Parathyroid adenoma (tissue), 2 donors: ENCODE measurements around the gene SGMS2.

Experiments
- H2AFZ ChIP-seq: fragments of 300-600 bp; sonication (generic); one replicate; pipeline ENCODE4 v1.7.0; 2017; ENCODE audit warnings: antibody characterized with exemption, mild to moderate bottlenecking
- H3K27ac ChIP-seq: fragments of 300-600 bp; sonication (generic); one replicate; pipeline ENCODE4 v1.7.0; 2017
- H3K27me3 ChIP-seq: fragments of 300-600 bp; sonication (generic); one replicate; pipeline ENCODE4 v1.7.0; 2017; ENCODE audit warnings: low read length; ENCODE audit not compliant: control insufficient read depth, insufficient read depth
- H3K36me3 ChIP-seq: fragments of 300-600 bp; sonication (generic); one replicate; pipeline ENCODE4 v1.7.0; 2017; ENCODE audit warnings: low read length; ENCODE audit not compliant: control insufficient read depth, insufficient read depth
- H3K4me1 ChIP-seq: fragments of 300-600 bp; sonication (generic); one replicate; pipeline ENCODE4 v1.7.0; 2017; ENCODE audit warnings: control low read depth
- H3K4me2 ChIP-seq: fragments of 300-600 bp; sonication (generic); one replicate; pipeline ENCODE4 v1.7.0; 2017; ENCODE audit warnings: low read length
- H3K4me3 ChIP-seq: fragments of 300-600 bp; sonication (generic); one replicate; pipeline ENCODE4 v1.7.0; 2017; ENCODE audit warnings: low read depth, low read length
- H3K79me2 ChIP-seq: fragments of 300-600 bp; sonication (generic); one replicate; pipeline ENCODE4 v1.7.0; 2017; ENCODE audit warnings: control low read depth
- H3K9ac ChIP-seq: fragments of 300-600 bp; sonication (generic); one replicate; pipeline ENCODE4 v1.7.0; 2017; ENCODE audit warnings: mild to moderate bottlenecking
- H3K9me3 ChIP-seq: fragments of 300-600 bp; sonication (generic); one replicate; pipeline ENCODE4 v1.7.0; 2017; ENCODE audit warnings: low read length; ENCODE audit not compliant: control insufficient read depth
- TF ChIP-seq, protein P1 (sequence below): fragments of 300-600 bp; sonication (generic); IDR thresholded peaks from one replicate; pipeline ENCODE4 v1.7.0; 2017; ENCODE audit warnings: antibody characterized with exemption, mild to moderate bottlenecking
- donor health status: primary hyperparathyroidism.

Gene SGMS2

DNA sequence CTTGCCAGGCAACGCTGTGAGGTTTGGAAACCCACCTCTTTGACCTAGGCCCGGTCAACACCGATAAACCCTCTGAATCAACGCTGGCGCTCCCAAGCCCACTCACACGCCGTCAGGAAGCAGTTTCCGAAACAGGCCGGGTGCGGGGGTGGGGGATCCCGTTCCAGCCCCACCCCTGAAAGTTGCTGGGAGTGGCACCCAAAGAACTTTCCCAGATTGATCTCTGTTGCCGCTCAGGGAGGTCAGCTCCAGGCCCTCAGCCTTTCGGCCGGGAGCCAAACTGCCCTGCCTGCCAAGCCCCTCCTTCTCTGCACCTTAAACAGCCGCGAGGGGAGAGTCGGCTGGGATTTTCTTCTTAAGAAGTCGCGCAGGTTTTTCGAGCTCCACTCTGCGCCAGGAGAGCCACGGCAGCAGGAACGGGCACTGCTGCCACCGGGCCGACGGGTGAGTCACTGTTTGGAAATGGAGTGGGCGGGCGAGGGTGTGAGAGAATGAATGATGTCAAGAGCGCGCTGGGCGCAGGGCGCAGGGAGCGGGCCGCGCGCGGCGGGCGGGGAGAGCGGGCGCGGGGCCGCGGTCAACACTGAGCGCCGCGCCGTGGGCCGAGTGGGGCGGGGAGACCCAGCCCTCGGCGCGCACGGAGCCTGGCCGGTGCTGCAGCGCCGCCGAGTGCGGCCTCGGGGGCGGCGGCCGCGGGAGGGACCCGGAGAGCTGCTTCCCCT, at the start of gene SGMS2:
TSS of gene SGMS2 (plus strand) at position 583 of the 722 bp plus-strand sequence. CDS start 70,622 bp downstream, outside the sequence.
- Histone ChIP-seq H3K4me2 (peak within 1 kb of the TSS; percentile 96), H2AFZ (peak within 1 kb of the TSS; percentile 82), H3K4me3 (peak within 1 kb of the TSS; percentile 66), H3K27ac (peak within 1 kb of the TSS; percentile 86), H3K79me2 (no peaks in the 10 kb centered on the region), H3K4me1 (no peaks in the 10 kb centered on the region), H3K27me3 (no peaks in the 10 kb centered on the region), H3K9me3 (no peaks in the 10 kb centered on the region), H3K36me3 (no peaks in the 10 kb centered on the region), H3K9ac (no peak within 1 kb of the TSS)
- TF ChIP-seq, protein P1, sequence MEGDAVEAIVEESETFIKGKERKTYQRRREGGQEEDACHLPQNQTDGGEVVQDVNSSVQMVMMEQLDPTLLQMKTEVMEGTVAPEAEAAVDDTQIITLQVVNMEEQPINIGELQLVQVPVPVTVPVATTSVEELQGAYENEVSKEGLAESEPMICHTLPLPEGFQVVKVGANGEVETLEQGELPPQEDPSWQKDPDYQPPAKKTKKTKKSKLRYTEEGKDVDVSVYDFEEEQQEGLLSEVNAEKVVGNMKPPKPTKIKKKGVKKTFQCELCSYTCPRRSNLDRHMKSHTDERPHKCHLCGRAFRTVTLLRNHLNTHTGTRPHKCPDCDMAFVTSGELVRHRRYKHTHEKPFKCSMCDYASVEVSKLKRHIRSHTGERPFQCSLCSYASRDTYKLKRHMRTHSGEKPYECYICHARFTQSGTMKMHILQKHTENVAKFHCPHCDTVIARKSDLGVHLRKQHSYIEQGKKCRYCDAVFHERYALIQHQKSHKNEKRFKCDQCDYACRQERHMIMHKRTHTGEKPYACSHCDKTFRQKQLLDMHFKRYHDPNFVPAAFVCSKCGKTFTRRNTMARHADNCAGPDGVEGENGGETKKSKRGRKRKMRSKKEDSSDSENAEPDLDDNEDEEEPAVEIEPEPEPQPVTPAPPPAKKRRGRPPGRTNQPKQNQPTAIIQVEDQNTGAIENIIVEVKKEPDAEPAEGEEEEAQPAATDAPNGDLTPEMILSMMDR = no peak

DNA sequence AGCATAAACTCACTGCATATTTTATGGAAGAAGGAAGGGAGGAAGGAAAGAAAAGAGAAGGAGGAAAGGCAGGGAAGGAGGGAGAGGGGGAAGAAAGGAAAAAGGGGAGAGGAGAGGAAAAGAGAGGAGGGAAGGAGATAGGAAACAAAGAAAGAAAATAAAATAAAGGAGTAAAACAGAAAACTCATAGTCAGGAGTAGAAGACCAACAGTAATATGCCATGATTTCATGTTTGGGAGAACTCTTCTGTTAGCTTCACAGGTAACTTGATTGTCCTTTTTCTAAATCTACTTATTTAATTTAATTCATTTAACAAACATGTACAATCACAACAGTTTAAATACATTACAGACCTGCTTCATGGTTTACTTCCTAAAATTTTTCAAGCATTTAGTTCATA, 46.8 kb upstream of the SGMS2 start:
- H3K4me3 ChIP-seq = no peak overlapping the region
- no peaks in the 10 kb centered on the region for H3K36me3 ChIP-seq
- H3K4me2 ChIP-seq = no peak overlapping the region
- H3K9me3 ChIP-seq = no peaks in the 10 kb centered on the region
- H3K27ac ChIP-seq = no peak overlapping the region
- H3K9ac ChIP-seq = no peak overlapping the region
- no peaks in the 10 kb centered on the region for H3K79me2 ChIP-seq
- no peak overlapping the region for H2AFZ ChIP-seq
- TF ChIP-seq, protein P1 = no peak
- H3K4me1 ChIP-seq = no peaks in the 10 kb centered on the region
- H3K27me3 ChIP-seq = no peaks in the 10 kb centered on the region

DNA sequence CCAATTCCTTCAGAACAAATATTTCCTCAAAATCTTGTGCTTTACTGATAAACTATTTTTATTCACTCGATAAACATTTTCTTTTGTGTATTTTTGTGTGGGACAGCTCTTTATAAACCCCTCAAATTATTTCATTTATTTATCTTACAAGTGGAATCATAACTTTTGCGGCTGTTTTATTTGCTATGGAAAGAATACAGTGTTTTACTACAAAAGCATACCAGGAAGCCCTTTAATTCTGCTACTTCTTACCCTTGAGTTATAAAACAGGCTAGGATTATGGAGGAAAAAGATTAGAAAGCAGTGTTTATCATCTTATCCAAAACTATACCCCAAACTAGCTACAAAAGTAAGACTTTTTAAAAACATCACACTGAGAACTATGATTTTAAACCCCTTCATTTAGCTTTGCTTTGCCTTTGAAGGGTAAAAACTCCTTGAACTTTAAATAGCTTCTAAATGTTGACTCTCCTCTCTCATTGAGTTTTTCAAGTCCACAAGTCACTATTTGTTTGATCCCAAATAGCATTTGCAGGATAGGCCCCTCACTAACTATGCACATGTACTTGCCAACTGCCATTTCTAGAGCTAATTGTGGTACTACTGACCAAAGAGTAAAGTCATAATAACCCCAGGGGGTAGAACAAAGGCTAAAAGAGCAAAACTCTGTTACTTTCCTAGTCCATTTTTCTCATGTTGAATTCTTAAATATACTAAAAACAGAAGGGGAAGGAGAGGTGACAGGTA, 45.8 kb upstream of the SGMS2 start:
- no peak overlapping the region for H3K9ac ChIP-seq
- H3K27me3 ChIP-seq = no peaks in the 10 kb centered on the region
- no peaks in the 10 kb centered on the region for H3K36me3 ChIP-seq
- H2AFZ ChIP-seq = no peak overlapping the region
- no peak overlapping the region for H3K4me3 ChIP-seq
- H3K4me2 ChIP-seq = no peak overlapping the region
- TF ChIP-seq, protein P1 = no peak
- H3K79me2 ChIP-seq = no peaks in the 10 kb centered on the region
- no peak overlapping the region for H3K27ac ChIP-seq
- no peaks in the 10 kb centered on the region for H3K4me1 ChIP-seq
- H3K9me3 ChIP-seq = no peaks in the 10 kb centered on the region

DNA sequence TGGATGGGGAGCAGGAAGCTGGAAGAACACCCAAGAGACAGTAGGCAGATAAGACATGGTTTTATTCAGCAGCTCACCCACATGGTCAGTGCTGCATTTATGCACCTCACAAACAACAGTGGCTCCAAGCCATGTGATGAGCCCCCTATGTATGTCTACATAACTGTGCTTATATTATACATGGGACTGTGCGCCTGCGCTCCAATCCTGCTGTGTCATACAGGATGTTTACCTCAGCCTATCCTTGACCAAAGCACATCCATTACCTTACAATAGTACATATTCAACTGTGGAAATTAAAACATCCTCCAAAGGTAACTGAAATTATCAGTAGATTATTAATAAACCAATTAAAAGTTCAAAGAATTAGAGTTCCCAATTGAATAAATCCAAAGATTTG, 44.1 kb upstream of the SGMS2 start:
- H3K9ac ChIP-seq = no peak overlapping the region
- H2AFZ ChIP-seq = no peak overlapping the region
- TF ChIP-seq, protein P1 = no peak
- H3K4me1 ChIP-seq = no peaks in the 10 kb centered on the region
- no peak overlapping the region for H3K27ac ChIP-seq
- H3K4me2 ChIP-seq = no peak overlapping the region
- no peaks in the 10 kb centered on the region for H3K9me3 ChIP-seq
- H3K36me3 ChIP-seq = no peaks in the 10 kb centered on the region
- no peaks in the 10 kb centered on the region for H3K79me2 ChIP-seq
- H3K27me3 ChIP-seq = no peaks in the 10 kb centered on the region
- no peak overlapping the region for H3K4me3 ChIP-seq
